ENCODE results near the gene TUBGCP2.

Gene TUBGCP2

DNA sequence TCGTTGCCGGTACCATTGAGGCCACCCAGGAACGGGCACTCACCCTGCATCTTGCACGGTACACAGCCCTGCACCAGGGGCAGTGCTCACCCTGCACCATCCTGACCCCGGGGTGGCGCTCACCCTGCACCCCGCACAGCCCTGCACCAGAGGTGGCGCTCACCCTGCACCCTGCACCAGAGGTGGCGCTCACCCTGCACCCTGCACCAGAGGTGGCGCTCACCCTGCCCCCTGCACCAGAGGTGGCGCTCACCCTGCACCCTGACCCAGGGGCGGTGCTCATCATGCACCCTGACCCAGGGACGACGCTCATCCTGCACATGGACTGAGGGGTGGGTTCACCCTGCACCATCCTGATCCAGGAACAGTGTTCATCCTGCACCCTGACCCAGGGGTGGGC is 6.4 kb downstream of the TUBGCP2 start:
- no peak for DNase-seq (ENCODE audit: low read depth in 2 of 2)

DNA sequence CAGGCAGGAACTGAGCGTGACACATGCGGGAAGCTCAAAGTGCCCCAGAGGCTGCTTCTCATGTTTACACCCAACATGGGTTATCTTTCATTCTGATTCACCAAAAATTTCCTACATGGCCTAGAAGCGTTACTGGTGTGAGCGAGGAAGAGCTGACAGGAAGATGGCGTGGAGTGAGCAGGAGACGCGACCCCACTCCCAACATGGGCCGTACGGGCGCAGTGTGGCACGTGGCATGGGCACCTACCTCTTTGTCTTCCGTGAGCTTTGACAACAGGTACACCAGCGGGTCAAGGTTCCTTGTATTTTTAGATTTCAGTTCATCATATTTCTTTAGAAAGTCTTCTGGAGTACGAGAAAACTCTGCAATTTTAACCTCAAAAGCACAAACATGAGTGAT is 8.9 kb downstream of the TUBGCP2 start:
- DNase-seq (ENCODE audit: low read depth in 2 of 2): no peak

DNA sequence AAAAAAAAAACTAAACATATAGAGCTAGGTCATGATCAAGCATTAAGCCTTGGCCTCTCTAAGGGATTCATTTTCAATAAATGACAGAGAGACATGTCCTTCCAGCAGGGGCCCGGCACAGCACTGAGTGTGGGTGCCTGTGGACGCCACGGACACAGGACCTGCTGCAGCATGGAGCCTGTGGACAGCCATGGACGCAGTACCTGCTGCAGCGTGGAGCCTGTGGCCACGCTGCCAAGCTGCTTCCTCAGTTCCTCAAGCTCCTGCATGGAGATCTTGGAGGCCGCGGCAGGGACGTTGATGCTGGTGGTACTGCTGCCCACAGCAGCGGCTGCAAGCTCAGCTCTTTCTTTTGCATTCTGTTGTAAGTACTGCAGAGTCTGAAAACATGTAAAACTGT is 9.4 kb downstream of the TUBGCP2 start:
- no peak for DNase-seq (ENCODE audit: low read depth in 2 of 2)

DNA sequence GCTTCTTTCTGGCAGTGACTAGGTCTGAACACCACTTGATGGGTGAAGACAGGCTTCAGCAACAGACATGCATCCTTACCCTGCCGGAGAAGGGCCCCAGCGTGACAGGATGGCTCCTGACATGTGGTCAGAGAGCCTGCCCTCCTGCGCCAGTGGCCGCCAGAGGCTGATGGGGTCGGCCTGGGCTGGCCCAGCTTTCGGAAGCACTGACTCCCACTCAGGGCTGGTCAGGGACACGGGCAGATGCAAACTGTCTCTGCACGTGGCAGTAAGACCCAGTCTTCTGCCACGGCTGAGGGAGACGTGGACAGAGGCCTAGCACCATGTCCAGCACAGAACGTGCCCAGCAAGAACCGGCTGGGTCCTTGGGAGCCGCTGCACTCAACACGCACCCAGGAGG is 10.2 kb downstream of the TUBGCP2 start:
- DNase-seq (ENCODE audit: low read depth in 2 of 2): no peak

DNA sequence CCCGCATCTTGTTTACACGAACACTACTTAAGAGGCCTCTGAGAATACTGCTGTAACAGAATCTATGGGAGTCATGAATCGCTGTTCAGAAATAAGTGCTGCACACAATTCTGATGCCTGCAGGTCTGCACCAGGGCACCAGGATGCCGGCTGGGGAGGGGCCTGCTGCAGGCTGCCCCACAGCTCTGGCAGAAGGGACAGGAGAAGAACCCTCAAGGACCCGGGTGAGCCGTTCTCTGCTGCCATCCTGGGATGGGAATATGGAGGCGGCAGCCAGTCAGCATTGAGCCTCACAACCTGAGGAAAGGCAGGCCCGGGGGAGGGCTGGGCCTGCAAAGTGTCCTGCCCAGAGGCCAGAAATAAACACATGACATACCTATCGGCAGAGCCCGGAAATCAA is 11.2 kb downstream of the TUBGCP2 start:
- DNase-seq (ENCODE audit: low read depth in 2 of 2): no peak

DNA sequence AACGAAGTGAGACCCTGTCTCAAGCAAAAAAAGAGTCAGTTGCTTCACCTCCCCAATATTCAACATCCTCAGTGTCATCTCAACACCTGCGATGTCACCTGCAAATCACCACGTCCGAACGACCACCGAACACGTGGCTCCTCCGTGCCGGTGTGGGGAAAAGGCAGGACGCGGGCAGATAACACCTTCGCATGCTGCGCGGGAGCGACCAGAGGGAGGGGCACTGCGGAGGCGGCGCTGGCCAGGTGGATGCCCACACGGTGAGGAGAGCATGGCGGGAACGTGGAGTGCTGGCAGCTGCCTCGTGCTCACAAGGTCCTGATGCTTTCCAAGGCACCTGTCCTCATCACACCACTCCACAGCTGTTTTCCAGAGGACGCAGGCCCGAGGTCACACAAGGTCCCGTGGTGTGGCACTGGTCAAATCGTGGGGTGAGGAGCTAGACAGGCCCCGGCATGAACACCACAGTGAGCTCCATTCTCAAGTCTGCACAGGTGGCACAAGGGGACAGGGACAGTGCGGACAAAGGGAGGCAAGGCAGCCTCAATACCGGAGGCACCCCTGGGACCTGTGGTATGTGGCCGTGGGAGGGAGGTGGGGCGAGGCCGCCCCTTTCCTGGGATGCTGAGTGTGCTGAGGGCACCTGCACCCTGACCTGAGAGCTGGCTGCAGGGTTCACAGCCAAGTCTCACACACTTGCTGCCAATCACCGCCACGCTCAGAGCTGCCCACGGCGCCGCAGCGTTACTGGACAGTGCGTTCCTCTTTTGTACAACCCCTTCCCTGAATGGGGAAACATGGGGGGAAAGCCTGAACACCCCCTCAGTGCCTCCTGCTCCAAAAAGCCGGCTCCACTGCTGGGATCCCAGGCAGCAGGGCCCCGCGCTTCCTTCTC is 13.0 kb downstream of the TUBGCP2 start:
- DNase-seq (ENCODE audit: low read depth in 2 of 2): no peak

DNA sequence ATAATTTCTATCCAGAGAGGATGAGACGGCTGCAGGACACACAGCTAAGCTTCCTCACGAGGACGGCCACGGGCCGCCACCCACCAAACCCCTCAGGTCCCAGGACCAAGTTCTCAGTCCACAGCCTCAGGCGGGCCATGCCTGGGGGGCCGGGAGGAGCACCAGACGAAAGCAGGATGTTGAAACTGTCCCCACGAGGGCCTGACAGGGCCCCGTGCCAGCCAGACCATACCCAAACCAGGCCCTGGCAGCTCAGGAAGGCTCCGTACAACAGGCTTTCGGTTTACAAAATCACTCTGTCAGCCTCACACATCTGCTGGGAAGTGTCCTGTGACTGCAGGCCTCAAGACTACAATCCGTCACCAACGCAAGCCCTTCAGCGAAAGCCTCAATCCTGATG is 14.5 kb downstream of the TUBGCP2 start:
- no peak for DNase-seq (ENCODE audit: low read depth in 2 of 2)

DNA sequence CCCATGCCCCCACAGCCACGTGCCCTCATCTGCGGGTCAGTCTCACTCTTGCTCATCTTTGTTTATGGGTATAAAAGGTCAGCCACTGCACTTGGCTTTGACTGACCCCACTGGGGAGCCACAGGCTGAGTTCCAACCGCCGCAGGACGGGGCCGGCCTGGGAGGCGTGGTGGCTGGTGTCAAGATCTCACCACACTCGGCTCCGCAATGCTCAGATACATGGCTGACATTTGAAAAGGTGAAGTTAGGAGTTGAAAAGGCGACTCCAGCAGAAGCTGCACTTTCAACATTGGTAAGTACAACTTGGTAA is 14.9 kb downstream of the TUBGCP2 start:
- DNase-seq (ENCODE audit: low read depth in 2 of 2): no peak

DNA sequence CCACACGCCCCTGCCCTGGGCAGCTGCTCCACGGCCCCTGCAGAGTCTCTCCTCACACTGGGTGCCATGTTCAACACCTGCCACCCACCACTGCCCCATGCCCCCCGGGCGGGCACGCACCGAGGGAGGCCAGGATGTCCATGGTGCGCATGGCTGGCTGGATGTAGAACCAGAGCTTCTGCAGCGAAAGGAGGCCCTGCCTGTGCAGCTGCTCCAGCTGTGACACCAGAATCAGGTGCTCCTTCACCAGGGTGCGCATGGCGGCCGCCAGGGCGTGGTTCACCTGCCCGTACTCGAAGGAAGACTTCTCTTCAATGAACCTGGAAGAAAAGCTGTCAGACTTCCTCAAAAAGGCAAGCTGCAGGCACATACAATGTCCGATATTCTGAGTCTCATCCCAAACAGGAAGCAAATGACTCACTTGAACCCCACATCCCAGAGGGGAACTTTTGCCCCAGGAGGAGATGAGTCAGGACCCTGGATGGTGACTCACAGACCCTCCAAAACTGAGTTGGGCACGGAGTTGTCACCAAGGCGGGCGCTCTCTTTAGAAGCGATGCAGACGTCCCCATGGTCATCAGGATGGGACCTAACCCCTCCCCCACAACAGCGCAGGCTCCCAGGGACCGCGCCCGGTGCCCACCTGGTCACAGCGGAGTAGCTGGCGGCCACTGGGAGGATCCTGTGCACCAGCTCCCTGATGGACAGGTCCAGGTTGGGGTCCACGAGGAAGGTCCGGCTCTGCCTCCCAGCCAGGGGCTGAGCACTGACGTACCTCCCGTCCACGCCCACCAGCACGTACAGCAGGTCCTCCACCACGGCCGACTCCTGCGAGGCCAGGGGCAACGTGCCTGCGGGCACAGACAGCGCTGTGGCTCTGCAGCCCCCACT is 15.5 kb downstream of the TUBGCP2 start:
- DNase-seq (ENCODE audit: low read depth in 2 of 2): no peak

DNA sequence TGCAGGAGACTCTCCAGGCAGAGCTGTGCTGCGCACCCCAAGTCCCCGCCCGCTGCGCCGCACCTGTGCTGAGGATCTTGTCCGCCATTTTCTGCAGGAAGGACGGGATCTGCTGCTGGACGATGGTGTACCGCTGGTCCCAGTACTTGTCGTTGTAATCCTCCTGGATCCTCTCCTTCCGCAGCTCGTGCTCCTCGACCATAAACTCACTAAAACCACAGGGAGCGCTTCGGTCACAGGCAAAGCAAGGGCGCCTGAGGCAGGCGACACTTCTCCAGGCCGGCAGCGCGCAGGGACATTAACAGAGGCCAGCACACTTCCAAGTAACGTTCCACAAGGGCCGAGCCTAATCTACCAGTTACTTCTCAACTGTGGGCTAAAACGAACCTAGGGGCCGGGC is 18.9 kb downstream of the TUBGCP2 start:
- no peak for DNase-seq (ENCODE audit: low read depth in 2 of 2)

DNA sequence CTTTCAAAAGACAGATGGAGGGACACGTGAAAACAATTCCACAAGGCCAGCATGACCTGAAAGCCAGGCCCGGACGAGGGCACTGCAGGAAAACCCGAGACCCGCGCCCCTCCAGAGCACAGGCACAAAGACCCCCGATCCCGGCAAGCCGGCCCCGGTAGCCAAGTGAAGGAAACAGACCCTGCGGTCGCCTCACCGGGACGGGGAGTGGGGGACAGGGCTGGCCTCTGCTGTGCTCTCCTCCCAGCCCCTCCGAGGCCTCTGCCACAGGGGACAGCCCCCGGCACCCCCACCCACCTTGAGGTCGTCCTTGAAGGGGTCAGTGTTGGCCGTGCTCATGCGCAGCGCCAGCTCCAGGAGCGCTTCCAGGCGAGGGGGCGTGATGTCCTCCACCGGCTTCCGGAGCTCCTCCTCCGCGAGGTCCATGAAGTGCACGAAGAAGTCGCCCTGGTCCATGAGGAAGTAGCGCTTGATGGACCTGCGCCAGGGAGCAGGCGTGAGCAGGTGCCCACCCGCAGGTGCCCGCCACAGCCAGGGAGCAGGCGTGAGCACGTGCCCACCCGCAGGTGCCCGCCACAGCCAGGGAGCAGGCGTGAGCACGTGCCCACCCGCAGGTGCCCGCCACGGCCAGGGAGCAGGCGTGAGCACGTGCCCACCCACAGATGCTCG is 20.7 kb downstream of the TUBGCP2 start:
- DNase-seq (ENCODE audit: low read depth in 2 of 2): no peak

DNA sequence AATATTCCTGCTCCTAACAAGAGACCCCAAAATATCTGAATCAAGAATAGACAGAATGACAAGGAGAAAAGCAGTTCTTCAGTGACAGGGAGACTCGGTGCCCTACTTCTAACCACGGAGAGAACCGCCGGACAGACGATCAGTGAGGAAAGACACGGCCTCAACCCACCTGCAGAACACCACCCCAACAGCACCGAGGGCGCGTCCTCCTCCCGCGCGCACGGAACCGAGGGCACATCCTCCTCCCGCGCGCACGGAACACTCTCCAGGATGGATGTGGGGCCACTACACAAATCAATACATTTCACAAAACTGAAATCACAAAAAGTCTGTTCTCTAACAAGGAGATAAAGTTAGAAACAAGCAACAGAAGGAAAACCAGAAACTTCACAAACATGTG is 22.3 kb downstream of the TUBGCP2 start:
- no peak for DNase-seq (ENCODE audit: low read depth in 2 of 2)

DNA sequence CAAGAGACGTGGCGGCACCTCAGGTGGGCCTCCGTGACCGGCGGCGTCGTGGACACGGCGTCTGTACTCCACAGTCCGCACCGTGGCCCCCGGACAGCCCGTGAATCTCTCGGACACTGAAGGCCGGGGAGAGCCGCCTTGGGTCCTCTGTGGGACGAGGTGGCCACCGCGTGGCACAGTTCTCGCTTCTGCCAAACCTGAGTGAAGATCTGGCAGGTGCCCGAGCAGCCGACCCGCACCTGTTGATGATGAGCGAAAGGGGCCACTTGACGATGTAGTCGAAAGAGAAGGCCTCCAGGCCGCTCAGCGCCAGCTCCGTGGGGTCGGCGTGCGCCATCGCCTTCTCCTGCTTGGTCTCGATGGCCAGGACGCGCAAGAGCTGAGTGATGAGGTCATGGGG is 23.5 kb downstream of the TUBGCP2 start:
- DNase-seq (ENCODE audit: low read depth in 2 of 2): no peak

DNA sequence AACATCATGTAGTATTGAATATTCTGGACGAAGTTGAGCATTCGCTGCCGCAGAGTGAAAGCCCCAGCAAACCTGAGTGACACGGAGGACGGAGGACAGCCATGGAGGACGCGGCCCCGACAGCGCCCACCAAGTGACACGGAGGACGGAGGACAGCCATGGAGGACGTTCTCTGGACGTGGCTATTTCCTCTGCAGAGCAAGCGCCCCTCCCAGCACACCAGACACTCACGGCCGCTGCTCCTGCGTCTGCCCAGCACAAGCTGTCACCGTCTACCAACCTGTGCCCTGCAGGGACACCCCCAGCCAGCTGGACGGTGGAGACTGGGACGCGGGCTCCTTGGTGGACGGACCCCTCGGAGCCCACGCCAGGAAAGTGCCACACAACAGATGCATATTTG is 24.7 kb downstream of the TUBGCP2 start:
- no peak for DNase-seq (ENCODE audit: low read depth in 2 of 2)

DNA sequence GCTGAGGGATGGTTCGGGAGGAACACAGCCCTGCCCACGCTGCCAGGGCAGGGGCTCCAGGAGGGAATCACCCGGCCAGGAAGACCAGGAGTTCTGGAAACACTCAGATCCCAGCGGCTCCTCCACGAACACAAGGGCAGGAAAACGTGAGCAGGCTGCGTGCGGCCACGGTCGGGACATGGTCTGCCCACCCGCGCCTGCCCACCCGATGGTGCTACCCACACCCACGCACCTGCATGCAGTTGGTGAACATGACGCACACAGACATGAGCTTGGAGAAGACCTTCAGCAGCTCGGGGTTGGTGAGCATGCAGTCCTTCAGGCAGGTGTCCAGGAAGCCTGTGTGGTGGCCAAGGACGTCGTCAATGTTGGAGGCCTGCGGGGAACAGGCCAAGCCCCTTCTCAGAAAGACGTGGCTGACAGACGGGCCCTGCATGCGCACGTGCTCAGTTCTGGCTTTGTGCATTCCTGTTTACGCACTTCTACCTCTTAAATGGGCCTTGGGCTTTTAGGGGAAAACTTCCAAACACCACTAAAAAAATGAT is 25.8 kb downstream of the TUBGCP2 start:
- no peak for DNase-seq (ENCODE audit: low read depth in 2 of 2)

DNA sequence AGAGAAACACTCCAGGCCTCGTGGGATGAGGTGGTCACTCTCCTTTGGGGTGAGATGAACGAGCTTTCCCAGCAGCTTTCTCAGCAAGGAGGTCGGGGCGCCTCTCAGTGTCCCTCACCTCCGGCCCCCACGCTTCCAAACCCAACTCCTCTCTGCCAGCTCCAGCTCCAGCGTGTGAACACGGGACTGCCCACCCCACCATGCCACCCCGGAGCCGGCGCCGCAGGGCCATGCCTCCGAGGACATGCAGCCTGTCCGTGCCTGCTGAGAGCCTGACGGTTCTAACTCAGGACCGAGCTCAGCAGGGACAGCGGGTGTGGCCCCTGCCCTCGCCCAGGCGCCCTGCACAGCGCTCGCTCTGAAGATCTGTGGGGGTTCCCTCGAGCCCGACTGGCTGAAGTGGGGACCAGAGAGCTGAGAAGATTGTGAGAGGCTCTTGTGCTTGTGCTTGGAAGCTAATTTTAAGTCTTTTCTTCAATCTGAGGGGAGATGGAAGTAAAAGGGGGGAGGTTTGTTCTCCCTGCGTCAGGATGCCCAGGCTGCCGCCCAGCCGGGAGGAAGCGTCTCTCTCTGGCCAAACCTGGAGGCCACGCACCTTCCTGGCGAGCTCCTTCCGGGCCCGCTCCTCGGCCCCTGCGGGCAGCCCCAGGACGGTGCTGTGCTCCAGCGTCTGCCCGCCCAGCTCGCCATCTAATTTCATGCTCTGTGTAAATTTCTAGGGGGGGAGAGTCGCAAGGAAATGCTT is 26.9 kb downstream of the TUBGCP2 start:
- no peak for DNase-seq (ENCODE audit: low read depth in 2 of 2)

DNA sequence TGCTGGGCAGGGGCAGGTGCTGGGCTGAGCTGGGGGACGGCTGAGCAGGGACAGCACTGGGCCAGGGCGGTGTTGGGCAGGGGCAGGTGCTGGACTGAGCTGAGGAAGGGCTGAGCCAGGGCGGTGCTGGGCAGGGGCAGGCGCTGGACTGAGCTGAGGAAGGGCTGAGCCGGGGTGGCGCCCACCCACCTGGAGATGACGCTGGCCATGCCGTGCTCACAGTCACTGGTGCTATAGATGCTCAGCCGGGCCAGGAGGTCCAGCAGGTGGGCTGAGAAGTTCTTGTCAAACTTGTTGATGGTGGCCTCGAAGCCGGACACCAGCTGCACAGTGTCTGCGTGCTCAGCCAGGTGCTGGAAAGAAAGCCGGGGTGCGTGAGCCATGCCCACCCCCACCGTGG is 27.6 kb downstream of the TUBGCP2 start:
- no peak for DNase-seq (ENCODE audit: low read depth in 2 of 2)

DNA sequence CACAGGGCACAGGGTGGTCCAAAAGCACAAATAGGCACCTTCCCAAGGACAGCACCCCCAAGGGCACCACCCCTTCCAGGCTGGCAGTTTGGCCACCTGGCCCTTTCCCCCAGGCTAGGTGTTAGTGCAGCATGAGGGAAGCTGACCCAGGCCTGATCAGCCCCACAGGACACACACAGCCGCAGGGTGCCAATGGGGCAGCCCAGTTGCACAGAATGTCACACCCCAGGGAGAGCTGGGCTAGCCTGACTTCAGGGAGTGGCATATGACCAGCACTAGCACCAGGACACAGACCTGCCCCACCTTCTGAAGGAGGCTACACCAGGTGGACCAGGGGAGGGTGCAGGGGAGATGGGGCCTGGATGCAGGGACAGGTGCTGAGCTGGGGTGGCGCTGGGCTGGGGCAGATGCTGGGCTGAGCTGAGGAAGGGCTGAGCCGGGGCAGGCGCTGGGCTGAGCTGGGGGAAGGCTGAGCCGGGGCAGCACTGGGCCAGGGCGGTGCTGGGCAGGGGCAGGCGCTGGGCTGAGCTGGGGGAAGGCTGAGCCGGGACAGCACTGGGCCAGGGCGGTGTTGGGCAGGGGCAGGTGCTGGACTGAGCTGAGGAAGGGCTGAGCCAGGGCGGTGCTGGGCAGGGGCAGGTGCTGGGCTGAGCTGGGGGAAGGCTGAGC is 28.1 kb downstream of the TUBGCP2 start:
- DNase-seq (ENCODE audit: low read depth in 2 of 2): no peak

DNA sequence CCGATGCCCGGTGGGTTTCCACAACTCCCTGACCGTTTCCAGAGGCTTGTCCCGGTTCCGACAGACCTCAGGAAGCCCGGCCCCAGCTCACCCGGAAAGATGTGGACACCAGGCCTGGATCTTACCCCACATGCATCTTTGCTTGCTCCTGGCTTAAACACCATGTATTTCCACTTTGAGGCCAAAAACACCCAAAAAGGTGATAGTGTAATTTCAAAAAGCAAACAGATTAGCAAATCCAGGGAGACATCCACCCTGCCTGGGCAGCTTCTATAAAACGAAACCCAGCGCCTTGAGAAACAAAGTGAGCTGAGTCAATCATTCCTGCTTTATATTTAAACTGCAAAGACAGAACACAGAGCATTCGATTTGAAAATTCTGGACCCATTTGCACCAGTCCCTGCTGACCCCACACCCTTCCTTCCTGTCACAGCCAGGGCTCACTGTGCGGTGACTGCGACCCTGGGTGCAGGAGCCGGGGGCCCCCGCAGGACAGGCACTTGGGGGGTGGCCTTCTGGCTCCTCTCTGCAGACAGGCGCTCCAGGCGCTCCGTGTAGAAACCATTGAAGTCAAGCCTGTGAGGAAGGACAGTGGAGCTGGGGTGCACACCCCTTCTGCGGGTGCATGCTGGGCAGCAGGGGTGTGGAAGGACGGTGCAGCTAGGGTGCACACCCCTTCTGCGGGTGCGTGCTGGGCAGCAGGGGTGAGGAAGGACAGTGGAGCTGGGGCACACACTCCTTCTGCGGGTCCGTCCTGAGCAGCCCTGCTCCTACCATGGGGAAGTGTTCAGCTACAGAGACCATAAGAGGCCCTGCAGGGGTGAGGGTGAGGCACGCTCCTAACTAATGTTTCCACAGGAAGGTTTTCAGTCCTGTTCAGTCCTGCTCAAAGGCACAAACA is 29.1 kb downstream of the TUBGCP2 start:
- DNase-seq (ENCODE audit: low read depth in 2 of 2): no peak

All from stimulated activated CD4-positive, alpha-beta T cell treated with anti-CD3 and anti-CD28 coated beads, Interleukin-15, amount 100 ng/mL, for 48 hours (primary cell).